ENCODE data around the gene AGPAT1. TPM values are rescaled to one million over a fixed set of nuclear protein-coding genes. Genes with fewer than 3 reads are reported as not detected.
"Not testable (repeated sequence)": the region's sequence is repeated elsewhere in the genome, so short reads cannot be mapped to it uniquely, and the experiment has no call there.

AGPAT1 gene
- total and polyA plus RNA-seq, 2 of the 13 experiments (the other 11 are each of a cell fraction or from before 2014, with no cell fraction given) = 51.3 to 139 TPM

DNA sequence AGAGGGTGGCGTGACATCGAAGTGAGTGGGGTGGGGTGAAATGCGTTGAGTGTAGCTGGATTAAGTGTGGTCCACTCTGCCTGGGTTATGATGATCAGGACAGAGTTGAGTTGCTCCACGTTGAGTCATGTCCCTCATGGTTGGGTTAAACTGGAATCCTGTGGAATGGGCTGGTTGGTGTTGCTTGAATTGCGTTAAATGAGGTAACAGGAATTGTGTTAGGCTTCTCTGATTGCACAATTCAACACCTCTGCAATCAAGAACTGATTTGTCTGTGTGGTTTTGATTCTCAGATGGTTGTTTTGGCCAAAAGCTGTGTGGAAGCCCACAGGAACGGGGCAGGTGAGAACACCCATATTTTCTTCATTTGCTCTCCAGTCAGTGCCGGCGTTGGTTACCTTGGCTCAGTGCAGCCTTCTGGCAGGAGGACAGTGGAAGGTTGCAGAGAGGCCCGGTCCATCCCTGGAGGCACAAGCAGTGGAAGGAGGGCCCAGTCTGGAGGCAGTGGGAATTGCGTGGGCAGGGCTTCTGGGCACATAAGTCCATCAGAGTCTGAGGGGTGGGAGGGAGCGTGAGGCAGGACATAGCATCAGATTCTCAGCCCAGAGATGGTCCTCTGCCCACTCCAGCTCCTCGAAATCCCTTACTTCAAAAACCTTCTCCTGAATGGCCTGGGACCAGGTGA is 36.3 kb upstream of the AGPAT1 start:
- POLR2A ChIA-PET = no interaction called here
- Histone ChIP-seq H3K27ac (ENCODE audit: extremely low read length, insufficient read depth, low read length) (no peak overlapping the region), H3K9me3 (ENCODE audit: low read length) (no peaks in the 10 kb centered on the region), H3K4me2 (ENCODE audit: low read depth, low read length) (no peak overlapping the region), H3K27me3 (ENCODE audit: control insufficient read depth in 1 of 2, insufficient read depth in 2 of 2, low read length in 2 of 2) (peaks cover 4 to 23% of the 10 kb centered on the region in 2 experiments; a peak in 3 of 5 replicates), H4K20me1 (ENCODE audit: insufficient read depth, low read length) (no peaks in the 10 kb centered on the region), H3K79me2 (ENCODE audit: insufficient read depth, low read length) (no peaks in the 10 kb centered on the region), H3K9ac (ENCODE audit: insufficient read depth, low read depth, low read length) (no peak overlapping the region), H2AFZ (ENCODE audit: low read length) (no peak overlapping the region), H3K4me1 (ENCODE audit: insufficient read depth, low read length) (peaks cover 24% of the 10 kb centered on the region), H3K36me3 (replicated peaks in 1 of 2; ENCODE audit: control insufficient read depth in 1 of 2, insufficient read depth in 2 of 2, low read length in 2 of 2) (no peaks in the 10 kb centered on the region), H3K4me3 (replicated peaks in 1 of 3; ENCODE audit: insufficient read depth in 1 of 3, low read depth in 2 of 3, low read length in 3 of 3) (no peak overlapping the region)
- FAIRE-seq (no peak), ATAC-seq (no peak), DNase-seq (ENCODE audit: low spot score) (no peak)
- TF ChIP-seq MAZ (IDR thresholded peaks at IDR 0.05; ENCODE audit: borderline replicate concordance, low read depth, low read length) (no peak), MAZ (CRISPR knock-in tag; IDR thresholded peaks at IDR 0.05; ENCODE audit: low read depth) (no peak), CEBPB (IDR thresholded peaks at IDR 0.05; ENCODE audit: borderline replicate concordance, low read depth, low read length) (peak; percentile 78; the same call in 1 of the 2 replicates)
- WGBS (ENCODE audit: low lambda C conversion rate) = 37% methylated on average over 12 of the region's 12 CpGs
- BruUV-seq (replicated peaks) = no TSS peak
- CTCF ChIA-PET (ENCODE audit: low intra/inter-chr PET ratio, low total read pairs) = no interaction called here
- in situ Hi-C loops (cut with HindIII; ENCODE audit: extremely low pct_ligation_motif_present, low pct_unique_long_range_greater_than_20kb) (no loop called here), intact Hi-C loops (cut with micrococcal nuclease; ENCODE audit: unreplicated experiment) (no loop called here)

DNA sequence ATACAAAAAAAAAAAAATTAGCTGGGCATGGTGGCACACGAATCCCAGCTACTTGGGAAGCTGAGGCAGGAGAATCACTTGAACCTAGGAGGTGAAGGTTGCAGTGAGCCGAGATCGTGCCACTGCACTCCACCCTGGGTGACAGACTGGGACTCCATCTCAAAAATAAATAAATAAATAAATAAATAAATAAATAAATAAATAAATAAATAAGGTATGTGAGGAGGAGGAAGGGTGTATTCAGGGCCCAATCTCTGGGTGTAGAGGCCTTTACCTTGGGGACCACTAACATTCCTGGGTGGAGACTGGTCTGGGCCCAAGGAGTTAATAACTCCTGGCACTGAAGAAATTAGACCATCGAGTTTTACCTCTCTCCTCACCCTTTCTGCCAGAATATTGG is 35.5 kb upstream of the AGPAT1 start:
- Histone ChIP-seq H3K27me3 (ENCODE audit: control insufficient read depth in 1 of 2, insufficient read depth in 2 of 2, low read length in 2 of 2) (peaks cover 4 to 17% of the 10 kb centered on the region in 2 experiments; a peak in 3 of 5 replicates), H3K4me1 (ENCODE audit: insufficient read depth, low read length) (peaks cover 24% of the 10 kb centered on the region)
- H3K4me3 ChIP-seq (replicated peaks in 1 of 3; ENCODE audit: insufficient read depth in 1 of 3, low read depth in 2 of 3, low read length in 3 of 3); H3K9me3 ChIP-seq (ENCODE audit: low read length); H3K9ac ChIP-seq (ENCODE audit: insufficient read depth, low read depth, low read length); H3K4me2 ChIP-seq (ENCODE audit: low read depth, low read length); H3K27ac ChIP-seq (ENCODE audit: extremely low read length, insufficient read depth, low read length); DNase-seq (ENCODE audit: low spot score); ATAC-seq; POLR2A ChIA-PET; CTCF ChIA-PET (ENCODE audit: low intra/inter-chr PET ratio, low total read pairs); in situ Hi-C loops (cut with HindIII; ENCODE audit: extremely low pct_ligation_motif_present, low pct_unique_long_range_greater_than_20kb); H4K20me1 ChIP-seq (ENCODE audit: insufficient read depth, low read length); BruUV-seq (replicated peaks); FAIRE-seq; H2AFZ ChIP-seq (ENCODE audit: low read length); H3K36me3 ChIP-seq (replicated peaks in 1 of 2; ENCODE audit: control insufficient read depth in 1 of 2, insufficient read depth in 2 of 2, low read length in 2 of 2); H3K79me2 ChIP-seq (ENCODE audit: insufficient read depth, low read length); intact Hi-C loops (cut with micrococcal nuclease; ENCODE audit: unreplicated experiment): not testable (repeated sequence)
- WGBS (ENCODE audit: low lambda C conversion rate) = 37% methylated on average over 4 of the region's 4 CpGs
